HL-60/S4 treated with phorbol 12-myristate 13-acetate at 8.2 ng/mL for 4 days and 3 days (cell line): ENCODE results near the gene PKP3.
"Not testable (repeated sequence)": the region's sequence is repeated elsewhere in the genome, so short reads cannot be mapped to it uniquely, and the experiment has no call there.

Source experiments
- in situ Hi-C: fragments of 300-500 bp; cut with MboI; formaldehyde crosslinking; loops from 2 replicates; pipeline ENCODE4 v1.15.0; 2022; ENCODE audit warnings: low sequenced_read_pairs

The PKP3 gene, protein sequence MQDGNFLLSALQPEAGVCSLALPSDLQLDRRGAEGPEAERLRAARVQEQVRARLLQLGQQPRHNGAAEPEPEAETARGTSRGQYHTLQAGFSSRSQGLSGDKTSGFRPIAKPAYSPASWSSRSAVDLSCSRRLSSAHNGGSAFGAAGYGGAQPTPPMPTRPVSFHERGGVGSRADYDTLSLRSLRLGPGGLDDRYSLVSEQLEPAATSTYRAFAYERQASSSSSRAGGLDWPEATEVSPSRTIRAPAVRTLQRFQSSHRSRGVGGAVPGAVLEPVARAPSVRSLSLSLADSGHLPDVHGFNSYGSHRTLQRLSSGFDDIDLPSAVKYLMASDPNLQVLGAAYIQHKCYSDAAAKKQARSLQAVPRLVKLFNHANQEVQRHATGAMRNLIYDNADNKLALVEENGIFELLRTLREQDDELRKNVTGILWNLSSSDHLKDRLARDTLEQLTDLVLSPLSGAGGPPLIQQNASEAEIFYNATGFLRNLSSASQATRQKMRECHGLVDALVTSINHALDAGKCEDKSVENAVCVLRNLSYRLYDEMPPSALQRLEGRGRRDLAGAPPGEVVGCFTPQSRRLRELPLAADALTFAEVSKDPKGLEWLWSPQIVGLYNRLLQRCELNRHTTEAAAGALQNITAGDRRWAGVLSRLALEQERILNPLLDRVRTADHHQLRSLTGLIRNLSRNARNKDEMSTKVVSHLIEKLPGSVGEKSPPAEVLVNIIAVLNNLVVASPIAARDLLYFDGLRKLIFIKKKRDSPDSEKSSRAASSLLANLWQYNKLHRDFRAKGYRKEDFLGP

DNA sequence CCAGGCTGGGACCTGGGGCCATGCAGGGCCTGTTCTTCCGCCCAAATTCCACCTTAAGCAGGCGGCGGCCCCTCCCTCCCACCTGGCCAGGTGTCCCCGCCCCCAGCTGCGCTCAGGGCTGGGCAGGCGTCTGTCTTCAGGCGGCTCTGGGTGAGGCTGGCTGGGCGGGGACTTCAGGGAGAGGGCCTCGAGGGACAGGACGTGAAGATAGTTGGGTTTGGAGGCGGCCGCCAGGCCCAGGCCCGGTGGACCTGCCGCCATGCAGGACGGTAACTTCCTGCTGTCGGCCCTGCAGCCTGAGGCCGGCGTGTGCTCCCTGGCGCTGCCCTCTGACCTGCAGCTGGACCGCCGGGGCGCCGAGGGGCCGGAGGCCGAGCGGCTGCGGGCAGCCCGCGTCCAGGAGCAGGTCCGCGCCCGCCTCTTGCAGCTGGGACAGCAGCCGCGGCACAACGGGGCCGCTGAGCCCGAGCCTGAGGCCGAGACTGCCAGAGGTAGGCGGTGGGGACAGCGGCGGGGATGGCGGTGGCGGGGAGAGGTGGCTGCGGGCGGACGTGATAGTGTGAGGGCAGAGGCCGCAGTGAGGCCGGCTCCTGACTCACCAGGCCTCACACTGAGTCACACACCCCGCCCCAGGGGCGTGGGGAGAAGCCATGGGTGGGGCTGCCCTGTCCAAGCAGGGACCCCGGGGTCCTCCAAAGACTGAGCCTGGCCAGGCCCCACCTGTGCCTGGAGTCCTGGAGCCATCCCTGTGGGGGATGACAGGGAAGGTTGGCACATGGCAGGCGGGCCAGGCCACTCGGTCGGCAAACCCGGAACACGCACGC is at the start of gene PKP3:
TSS of gene PKP3 (plus strand) at position 176 of the 824 bp plus-strand sequence. CDS start at position 260, 84 bp downstream.
- in situ Hi-C loops = no loop called here

DNA sequence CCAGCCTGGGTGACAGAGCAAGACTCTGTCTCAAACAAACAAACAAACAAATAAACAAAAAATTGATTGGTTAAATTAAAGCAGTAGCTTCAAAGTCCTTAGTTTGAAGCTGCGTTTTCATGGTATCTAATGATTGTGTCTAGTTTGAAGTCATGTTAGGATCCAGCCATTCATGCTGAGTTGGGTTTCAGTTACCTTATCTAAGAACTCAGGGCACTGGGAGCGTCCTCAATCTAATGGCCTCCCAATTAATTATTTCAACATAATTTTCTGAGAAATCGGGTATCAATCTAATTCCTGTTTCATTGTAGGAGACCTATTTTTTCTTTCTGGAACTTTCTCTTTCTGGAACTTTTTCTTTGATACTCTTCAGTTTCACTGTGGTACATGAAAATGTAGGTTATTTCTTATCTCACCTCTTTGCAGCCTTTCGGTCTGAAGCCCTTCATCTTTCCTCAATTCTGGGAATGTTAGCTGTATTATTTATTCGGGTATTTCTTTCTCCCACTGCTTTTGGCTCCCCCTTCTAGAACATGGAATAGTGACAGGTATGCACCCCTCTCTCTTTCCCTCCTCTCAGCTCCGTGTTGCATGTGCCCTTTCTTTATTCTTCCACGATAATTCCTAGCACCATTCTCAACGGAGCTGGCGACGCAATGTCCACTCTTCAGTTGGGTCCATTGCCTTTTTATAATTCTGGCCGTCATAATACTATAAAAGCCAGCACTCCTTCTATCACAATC is 49.0 kb upstream of the PKP3 start:
- in situ Hi-C loops = no loop called here

DNA sequence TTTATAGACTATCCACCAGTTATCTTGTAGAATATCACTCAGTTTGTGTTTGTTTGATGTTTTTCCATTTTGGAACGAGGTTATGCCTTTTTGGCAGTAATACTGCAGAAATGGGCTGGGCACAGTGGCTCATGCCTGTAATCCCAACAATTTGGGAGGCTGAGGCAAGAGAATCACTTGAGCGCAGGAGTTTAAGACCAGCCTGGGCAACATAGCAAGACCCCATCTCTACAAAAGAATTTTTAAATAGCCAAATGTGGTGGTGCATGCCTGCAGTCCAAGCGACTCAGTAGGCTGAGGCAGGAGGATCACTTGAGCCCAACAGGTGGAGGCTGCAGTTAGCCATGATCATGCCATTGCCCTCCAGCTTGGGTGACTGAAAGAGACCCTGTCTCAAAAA is 47.5 kb upstream of the PKP3 start:
- in situ Hi-C loops = no loop called here

DNA sequence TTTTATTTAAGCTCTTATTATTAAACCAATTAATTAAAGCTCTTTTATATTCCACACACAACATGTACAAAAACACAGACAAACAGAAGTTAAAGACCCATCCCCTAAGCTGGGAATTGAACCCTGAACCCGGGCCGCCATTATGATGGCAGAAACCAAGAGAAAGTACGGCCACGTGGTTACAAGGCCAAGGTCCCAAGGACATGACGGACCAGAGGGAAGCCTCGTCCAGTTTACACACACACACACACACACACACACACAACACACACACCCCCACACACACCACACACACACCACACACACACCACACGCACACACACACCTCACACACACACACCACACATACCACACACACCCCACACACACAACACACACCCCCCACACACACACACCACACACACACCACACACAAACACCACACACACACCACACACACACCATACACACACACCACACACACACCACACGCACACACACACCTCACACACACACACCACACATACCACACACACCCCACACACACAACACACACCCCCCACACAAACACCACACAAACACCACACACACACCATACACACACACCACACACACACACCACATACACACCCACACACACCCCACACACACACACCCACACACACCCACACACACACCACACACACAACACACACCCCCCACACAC is 44.6 kb upstream of the PKP3 start:
- in situ Hi-C loops = not testable (repeated sequence)

DNA sequence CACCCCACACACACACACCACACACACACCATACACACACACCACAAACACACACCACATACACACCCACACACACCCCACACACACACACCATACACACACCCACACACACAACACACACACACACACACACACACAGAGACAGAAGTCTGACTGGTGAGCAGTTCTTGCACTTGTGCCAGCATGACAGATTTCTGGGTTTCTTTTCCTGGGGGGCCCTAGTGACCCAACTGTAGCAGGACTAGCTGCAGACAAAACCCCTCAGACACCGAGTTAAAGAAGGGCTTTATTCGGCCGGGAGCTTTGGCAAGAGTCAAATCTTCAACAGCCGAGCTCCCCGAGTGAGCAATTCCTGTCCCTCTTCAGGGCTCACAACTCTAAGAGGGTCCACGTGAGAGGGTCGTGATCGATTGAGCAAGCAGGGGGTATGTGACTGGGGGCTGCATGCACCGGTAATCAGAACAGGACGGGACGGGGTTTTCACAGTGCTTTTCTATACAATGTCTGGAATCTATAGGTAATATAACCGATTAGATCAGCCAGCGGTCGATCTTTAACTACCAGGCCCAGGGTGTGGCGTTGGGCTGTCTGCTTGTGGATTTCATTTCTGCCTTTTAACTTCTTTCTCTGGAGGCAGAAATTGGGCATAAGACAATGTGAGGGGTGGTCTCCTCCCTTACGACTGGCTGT is 43.8 kb upstream of the PKP3 start:
- in situ Hi-C loops = not testable (repeated sequence)

DNA sequence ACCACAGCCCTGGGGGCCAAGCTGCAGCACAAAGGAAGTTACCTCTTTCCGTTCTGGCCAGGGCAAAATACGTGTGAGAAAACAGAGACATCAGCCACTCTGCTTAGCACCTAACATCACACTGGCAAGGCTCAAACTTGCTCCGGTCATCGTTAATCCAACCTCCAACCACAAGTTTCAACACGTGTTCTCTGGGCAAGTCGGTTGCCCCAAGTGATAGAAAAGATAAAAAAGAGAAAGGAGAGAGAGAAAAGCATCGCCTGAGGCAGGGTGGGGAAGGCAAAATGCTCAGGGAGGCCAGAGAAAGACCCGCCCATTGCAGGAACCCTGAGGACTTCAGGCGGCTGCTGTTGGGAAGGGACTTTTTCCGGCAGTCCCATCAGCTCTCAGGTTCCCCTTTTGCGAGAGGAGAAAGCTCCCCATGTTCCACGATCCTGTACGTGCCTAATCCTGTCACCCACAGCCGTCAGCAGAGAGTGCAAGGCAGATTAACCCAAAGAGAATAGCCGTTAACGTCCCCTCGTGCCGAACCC is 43.2 kb upstream of the PKP3 start:
- in situ Hi-C loops = no loop called here

DNA sequence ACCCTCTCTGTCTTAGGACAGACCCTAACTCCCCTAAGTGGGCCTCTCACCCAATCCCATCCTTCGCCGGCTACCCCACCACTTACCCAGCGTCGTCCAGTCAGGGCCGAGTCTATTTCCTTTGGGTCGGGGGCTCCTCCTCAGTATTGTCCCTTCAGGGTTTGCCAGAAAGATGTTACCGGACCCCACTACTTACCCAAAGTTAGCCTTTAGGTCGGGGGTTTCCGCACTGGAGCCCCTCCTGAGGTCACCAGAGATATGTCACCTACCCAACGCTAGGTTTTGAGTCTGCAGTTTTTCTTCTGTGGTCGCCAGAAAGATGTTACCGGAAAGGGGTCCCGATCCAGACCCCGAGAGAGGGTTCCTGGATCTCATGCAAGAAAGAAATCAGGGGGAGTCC is 42.6 kb upstream of the PKP3 start:
- in situ Hi-C loops = no loop called here

DNA sequence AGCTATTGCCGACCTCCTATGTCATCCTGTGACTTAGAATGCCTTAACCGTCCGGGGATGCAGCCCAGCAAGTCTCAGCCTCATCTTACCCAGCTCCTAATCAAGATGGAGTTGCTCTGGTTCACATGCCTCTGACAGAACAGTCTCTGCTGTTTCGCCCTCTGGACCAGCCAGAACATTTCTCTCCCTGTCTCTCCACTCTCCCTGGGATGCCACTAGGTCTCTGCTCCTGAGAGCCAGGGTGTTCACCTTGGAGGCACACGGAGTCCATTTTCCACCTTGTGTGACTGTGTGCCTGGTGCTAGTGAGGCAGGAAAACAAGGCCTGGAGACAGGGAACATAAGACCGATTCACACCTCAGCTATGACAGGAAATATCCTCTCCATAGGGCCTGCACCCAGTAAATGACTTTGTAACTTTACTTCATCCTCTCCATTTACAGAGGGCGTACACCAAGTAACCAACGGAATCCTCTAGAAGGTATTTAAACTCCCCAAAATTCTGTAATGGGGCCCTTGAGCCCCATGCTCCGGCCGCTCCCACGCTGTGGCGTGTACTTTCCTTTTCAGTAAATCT is 41.5 kb upstream of the PKP3 start:
- in situ Hi-C loops = no loop called here

DNA sequence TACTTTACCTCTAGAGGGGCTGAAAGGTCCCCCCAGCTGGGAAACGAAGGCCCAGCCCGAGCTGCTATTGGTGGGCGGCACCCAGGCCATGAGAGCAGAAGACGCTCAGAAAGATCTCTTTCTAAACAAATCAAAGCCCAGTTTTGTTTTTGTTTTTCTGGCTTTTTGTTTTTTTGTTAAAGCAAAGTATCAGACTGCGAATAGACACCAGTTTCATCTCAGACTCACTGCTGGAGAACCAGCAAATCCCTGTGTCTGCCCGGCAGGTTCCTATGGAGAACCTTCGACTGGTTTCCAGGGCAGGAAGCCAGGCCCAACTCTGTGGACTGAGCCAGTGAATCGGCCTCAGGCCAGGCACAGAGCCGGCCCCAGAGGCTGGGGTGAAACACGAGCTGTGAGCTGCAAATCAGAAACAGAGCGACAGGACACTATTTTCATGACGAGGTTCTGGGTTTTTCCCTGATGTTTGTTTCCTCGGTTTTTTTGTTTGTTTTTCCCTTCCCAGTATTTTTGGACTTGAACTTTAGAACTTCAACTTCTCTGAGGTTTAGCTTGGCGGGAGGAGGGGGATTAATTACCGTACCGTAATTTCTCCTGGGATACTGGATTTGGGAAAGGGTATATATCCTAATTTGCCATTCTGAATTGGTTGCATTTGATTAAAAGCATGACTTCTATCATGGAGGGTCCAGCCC is 40.7 kb upstream of the PKP3 start:
- in situ Hi-C loops = no loop called here

DNA sequence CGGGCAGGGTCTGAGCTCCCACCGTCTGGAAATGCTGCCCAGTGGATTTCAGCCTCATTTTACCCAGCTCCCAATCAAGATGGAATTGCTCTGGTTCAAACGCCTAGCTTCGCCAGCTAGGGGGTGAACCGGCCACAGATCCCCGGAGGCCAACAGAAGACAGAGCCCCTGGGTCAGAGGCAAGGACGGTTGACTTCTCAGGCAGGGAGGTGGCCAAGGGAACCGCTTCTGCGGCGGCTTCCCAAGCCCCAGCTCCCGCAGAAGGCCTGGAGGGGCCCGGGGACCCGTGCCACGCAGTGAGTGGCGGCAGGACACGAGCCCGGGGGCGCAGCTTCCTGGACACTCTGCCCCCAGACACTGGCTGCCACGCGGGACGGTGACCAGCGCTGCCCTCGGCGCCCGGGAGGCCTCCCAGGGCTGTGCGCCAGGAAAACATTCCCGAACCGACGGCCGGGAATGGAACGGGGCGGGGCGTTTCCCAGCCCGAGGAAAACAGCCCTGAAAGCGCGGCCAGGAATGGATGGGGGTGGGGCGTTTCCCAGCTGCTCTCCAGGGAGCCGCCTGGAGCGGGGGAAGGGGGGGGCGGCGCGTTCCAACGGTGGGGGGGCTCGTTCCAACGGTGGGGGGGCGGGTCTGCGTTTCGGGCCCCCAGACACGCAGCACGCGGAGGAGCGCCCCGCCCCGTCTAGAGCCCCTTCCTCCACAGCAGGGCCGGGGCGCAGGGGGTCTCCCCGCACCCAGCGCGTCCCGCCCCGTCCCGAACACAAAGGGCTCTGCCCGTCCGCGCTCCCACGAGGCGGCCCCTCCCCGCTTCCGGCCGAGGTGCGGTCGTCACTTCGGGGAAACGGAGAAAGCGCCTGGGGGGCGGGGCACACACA is 38.2 kb upstream of the PKP3 start:
- in situ Hi-C loops = no loop called here

DNA sequence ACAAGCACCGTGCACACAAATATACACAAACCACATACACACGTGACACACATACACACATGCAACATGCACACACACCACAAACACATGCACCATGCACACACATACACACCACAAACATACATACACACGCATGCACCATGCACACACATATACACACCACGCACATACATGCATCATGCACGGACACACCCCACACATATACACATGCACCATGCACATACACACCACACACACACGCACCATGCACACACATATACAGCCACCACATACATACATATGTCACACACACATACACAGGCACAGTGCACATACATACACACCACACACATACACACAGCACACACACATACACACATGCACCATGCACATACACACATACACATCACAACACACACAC is 37.4 kb upstream of the PKP3 start:
- in situ Hi-C loops = no loop called here

DNA sequence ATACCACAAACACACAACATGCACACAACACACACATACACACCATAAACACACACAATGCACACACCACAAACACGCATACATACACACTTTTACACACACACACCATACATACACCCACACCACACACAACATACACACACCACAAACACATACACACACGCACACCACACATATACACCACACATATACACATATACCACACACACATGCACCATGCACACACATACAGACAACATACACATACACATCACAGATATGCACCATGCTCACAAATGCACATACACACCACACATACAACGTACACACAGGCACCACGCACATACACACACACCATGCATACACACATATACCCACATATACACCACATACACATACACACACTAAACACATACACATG is 36.4 kb upstream of the PKP3 start:
- in situ Hi-C loops = no loop called here

DNA sequence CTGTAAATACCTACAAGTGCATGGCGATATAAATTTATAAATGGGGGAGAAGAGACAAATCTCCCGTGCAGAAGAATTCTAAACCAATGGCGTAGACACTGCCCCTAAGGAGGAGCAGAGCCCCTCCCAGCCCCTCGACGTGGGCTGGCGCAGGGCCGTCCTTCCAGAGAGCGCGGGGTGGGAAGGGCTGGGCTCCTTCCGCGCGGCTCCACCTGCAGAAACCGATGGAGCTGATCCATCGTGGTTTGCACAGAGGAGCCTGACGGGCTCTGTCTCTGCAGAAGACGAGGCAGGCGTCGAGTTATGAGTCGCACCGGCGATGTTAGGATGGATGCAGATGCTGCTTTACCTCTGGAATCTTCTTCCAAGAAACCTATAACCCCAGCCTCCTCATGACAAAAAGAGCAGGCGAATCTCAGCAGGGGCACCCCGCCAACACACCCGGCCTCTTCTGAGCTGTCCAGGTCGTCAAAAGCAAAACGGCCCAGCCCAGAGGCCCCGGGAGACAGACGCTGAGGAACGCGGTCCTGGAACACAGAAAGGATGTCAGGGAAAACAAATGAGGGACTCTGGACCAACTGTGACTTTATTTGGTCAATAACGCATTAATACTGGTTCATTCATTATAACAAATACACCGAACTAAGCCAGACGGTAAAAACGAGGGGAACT is 35.7 kb upstream of the PKP3 start:
- in situ Hi-C loops = no loop called here

DNA sequence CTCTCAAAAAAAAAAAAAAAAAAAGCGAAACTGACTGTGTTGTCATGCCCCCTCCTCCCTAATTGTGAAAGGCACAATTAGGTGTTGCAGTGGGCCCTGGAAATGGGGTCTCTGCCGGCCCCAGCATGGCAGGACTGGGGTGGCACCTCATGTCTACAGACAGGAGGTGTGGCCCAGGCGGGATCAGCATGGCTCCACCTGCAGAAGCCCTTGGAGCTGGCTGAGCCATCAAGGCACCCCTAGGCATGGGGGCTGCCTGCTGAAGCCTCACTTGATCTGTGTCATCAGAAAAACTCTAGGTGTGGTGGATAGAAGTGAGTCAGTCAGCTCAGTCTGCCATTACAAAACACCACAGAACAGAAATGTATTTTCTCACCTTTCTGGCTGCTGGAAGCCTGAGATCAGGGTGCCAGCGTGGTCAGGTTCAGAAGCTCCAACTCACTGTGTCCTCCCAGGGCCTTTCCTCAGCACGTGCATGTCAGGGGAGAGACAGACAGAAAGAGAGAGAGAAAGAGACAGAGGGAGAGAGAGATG is 34.8 kb upstream of the PKP3 start:
- in situ Hi-C loops = no loop called here

DNA sequence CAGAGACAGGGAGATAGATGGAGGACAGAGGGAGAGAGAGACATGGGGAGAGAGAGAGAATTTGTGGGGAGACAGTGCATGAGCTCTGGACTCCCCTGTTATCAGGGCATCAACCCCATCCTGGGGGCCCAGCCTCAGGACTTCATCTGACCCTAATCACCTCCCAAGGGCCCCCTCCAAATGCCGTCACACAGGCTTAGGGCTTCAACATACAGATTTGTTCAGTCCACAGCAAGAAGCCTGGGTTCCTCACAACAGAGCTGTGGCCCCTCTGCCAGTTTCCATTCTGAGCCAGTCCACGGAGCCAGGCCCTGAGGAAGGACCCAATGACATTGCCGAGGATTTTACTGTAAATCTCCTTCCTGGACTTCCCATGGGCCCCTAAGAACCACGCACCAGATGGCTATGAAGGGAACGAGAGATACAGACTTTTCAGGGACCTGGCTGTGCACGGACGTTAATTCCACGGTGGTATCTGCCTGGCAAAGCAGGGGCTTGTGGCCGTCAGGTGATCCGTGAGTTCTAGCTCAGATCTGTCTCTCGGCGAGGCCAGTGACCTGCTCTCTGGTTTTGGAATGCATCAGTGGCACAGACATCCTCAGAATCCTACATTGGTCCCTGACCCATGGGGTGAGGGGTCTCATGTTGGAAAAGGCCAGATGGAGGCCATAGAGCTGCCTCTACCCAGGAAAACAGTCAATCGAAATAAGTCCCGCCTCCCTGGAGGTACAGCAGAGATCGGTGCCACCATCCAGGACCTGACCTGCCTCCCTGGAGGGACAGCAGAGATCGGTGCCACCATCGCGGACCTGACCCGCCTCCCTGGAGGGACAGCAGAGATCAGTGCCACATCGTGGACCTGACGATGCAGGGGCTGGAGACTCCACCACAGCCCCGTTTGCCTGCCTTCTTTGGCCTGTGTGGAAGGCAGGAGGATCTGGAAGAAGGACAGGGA is 33.4 kb upstream of the PKP3 start:
- in situ Hi-C loops = no loop called here
